ENCODE results near the gene MUCL1.
"Not testable (repeated sequence)": the region's sequence is repeated elsewhere in the genome, so short reads cannot be mapped to it uniquely, and the experiment has no call there.

Gene MUCL1

DNA sequence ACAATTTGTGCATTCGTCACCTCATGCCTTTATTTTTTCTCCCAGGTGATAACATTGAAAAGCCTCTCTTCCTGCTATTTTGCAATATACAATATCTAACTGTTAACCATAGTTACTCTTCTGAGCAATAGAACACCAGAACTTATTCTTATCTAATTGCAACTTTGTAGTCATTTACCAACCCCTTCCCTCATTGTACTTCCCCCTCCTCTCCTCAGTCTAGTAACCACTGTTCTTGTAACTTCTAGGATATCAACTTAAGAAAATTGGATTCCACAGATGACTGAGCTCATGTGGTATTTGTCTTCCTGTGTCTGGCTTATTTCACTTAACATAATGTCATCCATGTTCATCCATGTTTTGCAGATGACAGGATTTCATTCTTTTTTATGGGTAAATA lies 7.6 kb downstream of the MUCL1 start:
- Histone ChIP-seq H3K4me1 (ENCODE audit: control insufficient read depth, insufficient read depth, low read length, poor library complexity, severe bottlenecking) (no peaks in the 10 kb centered on the region), H3K27me3 (replicated peaks; ENCODE audit: control insufficient read depth, insufficient read depth, low read length, poor library complexity, severe bottlenecking) (no peaks in the 10 kb centered on the region), H3K4me3 (ENCODE audit: insufficient read depth, low read depth, low read length, poor library complexity, severe bottlenecking) (no peak overlapping the region), H3K36me3 (ENCODE audit: control insufficient read depth, insufficient read depth, low read length) (no peaks in the 10 kb centered on the region), H3K27ac (ENCODE audit: insufficient read depth, low read length, poor library complexity, severe bottlenecking) (no peak overlapping the region), H3K9me3 (ENCODE audit: control insufficient read depth, low read length) (no peaks in the 10 kb centered on the region)
- DNase-seq = no peak

DNA sequence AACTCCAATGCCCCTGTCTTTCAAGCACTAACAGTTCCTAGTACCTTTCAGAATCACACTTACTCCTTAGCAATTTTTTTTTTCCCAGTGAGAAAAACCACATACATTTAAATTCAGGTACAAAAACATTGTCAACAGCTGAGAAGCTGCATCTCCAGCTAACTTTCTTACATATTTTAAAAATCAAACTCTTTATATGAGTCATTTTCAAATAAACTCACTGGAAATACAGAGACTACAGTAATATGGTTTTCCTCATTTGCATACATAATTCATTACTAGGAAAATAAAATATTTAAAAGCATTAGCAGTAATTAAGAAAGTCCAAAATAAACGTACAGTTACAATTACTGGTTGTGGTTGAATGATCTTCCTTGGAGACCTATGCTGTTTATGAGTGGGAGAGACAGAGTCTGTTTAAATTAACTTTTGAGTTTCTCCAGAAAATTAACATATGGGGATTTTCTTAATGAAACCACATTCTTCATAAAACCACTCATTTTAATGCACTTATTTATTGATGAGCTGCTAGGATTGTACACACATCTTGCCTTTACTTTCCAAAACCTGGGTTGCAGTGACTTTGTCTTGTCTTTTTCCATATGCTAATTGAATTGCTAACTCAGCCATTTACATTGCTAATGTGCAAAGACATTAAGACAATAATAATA lies 9.8 kb downstream of the MUCL1 start:
- H3K27ac ChIP-seq (ENCODE audit: insufficient read depth, low read length, poor library complexity, severe bottlenecking) = no peak overlapping the region
- H3K4me1 ChIP-seq (ENCODE audit: control insufficient read depth, insufficient read depth, low read length, poor library complexity, severe bottlenecking) = no peaks in the 10 kb centered on the region
- no peak overlapping the region for H3K4me3 ChIP-seq (ENCODE audit: insufficient read depth, low read depth, low read length, poor library complexity, severe bottlenecking)
- no peaks in the 10 kb centered on the region for H3K9me3 ChIP-seq (ENCODE audit: control insufficient read depth, low read length)
- H3K27me3 ChIP-seq (replicated peaks; ENCODE audit: control insufficient read depth, insufficient read depth, low read length, poor library complexity, severe bottlenecking) = no peaks in the 10 kb centered on the region
- no peaks in the 10 kb centered on the region for H3K36me3 ChIP-seq (ENCODE audit: control insufficient read depth, insufficient read depth, low read length)
- DNase-seq = no peak

GRCh38 chr12:54865683-54866324 lies 11.5 kb downstream of the MUCL1 start:
- H3K36me3 ChIP-seq (ENCODE audit: control insufficient read depth, insufficient read depth, low read length) = no peaks in the 10 kb centered on the region
- H3K4me1 ChIP-seq (ENCODE audit: control insufficient read depth, insufficient read depth, low read length, poor library complexity, severe bottlenecking) = no peaks in the 10 kb centered on the region
- H3K4me3 ChIP-seq (ENCODE audit: insufficient read depth, low read depth, low read length, poor library complexity, severe bottlenecking) = no peak overlapping the region
- no peak for DNase-seq
- no peaks in the 10 kb centered on the region for H3K27me3 ChIP-seq (replicated peaks; ENCODE audit: control insufficient read depth, insufficient read depth, low read length, poor library complexity, severe bottlenecking)
- no peaks in the 10 kb centered on the region for H3K9me3 ChIP-seq (ENCODE audit: control insufficient read depth, low read length)
- no peak overlapping the region for H3K27ac ChIP-seq (ENCODE audit: insufficient read depth, low read length, poor library complexity, severe bottlenecking)

GRCh38 chr12:54868690-54869089 lies 14.4 kb downstream of the MUCL1 start:
- no peak overlapping the region for H3K4me3 ChIP-seq (ENCODE audit: insufficient read depth, low read depth, low read length, poor library complexity, severe bottlenecking)

GRCh38 chr12:54870048-54870447 lies 15.7 kb downstream of the MUCL1 start:
- DNase-seq = no peak
- Histone ChIP-seq H3K9me3 (ENCODE audit: control insufficient read depth, low read length) (no peaks in the 10 kb centered on the region), H3K27me3 (replicated peaks; ENCODE audit: control insufficient read depth, insufficient read depth, low read length, poor library complexity, severe bottlenecking) (no peaks in the 10 kb centered on the region), H3K27ac (ENCODE audit: insufficient read depth, low read length, poor library complexity, severe bottlenecking) (no peak overlapping the region), H3K36me3 (ENCODE audit: control insufficient read depth, insufficient read depth, low read length) (no peaks in the 10 kb centered on the region), H3K4me1 (ENCODE audit: control insufficient read depth, insufficient read depth, low read length, poor library complexity, severe bottlenecking) (no peaks in the 10 kb centered on the region), H3K4me3 (ENCODE audit: insufficient read depth, low read depth, low read length, poor library complexity, severe bottlenecking) (no peak overlapping the region)

More at GRCh38 chr12:54868690-54869089, 14.4 kb downstream of the MUCL1 start:
- no peak for DNase-seq
- Histone ChIP-seq H3K27me3 (replicated peaks; ENCODE audit: control insufficient read depth, insufficient read depth, low read length, poor library complexity, severe bottlenecking) (no peaks in the 10 kb centered on the region), H3K36me3 (ENCODE audit: control insufficient read depth, insufficient read depth, low read length) (no peaks in the 10 kb centered on the region), H3K27ac (ENCODE audit: insufficient read depth, low read length, poor library complexity, severe bottlenecking) (no peak overlapping the region), H3K4me1 (ENCODE audit: control insufficient read depth, insufficient read depth, low read length, poor library complexity, severe bottlenecking) (no peaks in the 10 kb centered on the region), H3K9me3 (ENCODE audit: control insufficient read depth, low read length) (no peaks in the 10 kb centered on the region)

DNA sequence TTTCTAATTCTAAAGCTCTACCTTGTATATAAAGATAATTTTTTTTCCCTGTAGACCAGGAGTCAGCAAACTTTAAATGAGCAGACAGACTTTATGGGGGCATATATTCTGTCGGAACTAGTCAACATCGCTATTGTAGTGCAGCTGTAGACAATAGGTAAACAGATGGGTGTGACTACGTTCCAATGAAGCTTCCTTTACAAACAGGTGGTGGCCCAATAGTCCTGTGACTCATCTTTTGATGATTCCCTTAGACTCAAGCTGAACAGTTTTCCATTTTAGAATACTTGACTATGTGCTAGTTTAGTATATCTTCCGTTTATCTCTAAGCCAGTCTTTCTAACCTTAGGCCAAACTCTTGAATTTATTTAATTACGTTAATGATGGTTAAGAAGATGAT lies 16.3 kb downstream of the MUCL1 start:
- Histone ChIP-seq H3K27ac (ENCODE audit: insufficient read depth, low read length, poor library complexity, severe bottlenecking) (no peak overlapping the region), H3K4me1 (ENCODE audit: control insufficient read depth, insufficient read depth, low read length, poor library complexity, severe bottlenecking) (no peaks in the 10 kb centered on the region), H3K9me3 (ENCODE audit: control insufficient read depth, low read length) (no peaks in the 10 kb centered on the region), H3K4me3 (ENCODE audit: insufficient read depth, low read depth, low read length, poor library complexity, severe bottlenecking) (no peak overlapping the region), H3K27me3 (replicated peaks; ENCODE audit: control insufficient read depth, insufficient read depth, low read length, poor library complexity, severe bottlenecking) (no peaks in the 10 kb centered on the region), H3K36me3 (ENCODE audit: control insufficient read depth, insufficient read depth, low read length) (no peaks in the 10 kb centered on the region)
- no peak for DNase-seq

- no peaks in the 10 kb centered on the region for H3K9me3 ChIP-seq (ENCODE audit: control insufficient read depth, low read length)
- H3K4me3 ChIP-seq (ENCODE audit: insufficient read depth, low read depth, low read length, poor library complexity, severe bottlenecking) = no peak overlapping the region
- H3K27ac ChIP-seq (ENCODE audit: insufficient read depth, low read length, poor library complexity, severe bottlenecking) = no peak overlapping the region
- H3K4me1 ChIP-seq (ENCODE audit: control insufficient read depth, insufficient read depth, low read length, poor library complexity, severe bottlenecking) = no peaks in the 10 kb centered on the region
- no peaks in the 10 kb centered on the region for H3K27me3 ChIP-seq (replicated peaks; ENCODE audit: control insufficient read depth, insufficient read depth, low read length, poor library complexity, severe bottlenecking)
- DNase-seq = no peak
- no peaks in the 10 kb centered on the region for H3K36me3 ChIP-seq (ENCODE audit: control insufficient read depth, insufficient read depth, low read length)
Observed at GRCh38 chr12:54879150-54879549, 24.8 kb downstream of the MUCL1 start.

- DNase-seq = no peak
- Histone ChIP-seq H3K9me3 (ENCODE audit: control insufficient read depth, low read length) (no peaks in the 10 kb centered on the region), H3K36me3 (ENCODE audit: control insufficient read depth, insufficient read depth, low read length) (no peaks in the 10 kb centered on the region), H3K4me1 (ENCODE audit: control insufficient read depth, insufficient read depth, low read length, poor library complexity, severe bottlenecking) (no peaks in the 10 kb centered on the region), H3K4me3 (ENCODE audit: insufficient read depth, low read depth, low read length, poor library complexity, severe bottlenecking) (no peak overlapping the region), H3K27me3 (replicated peaks; ENCODE audit: control insufficient read depth, insufficient read depth, low read length, poor library complexity, severe bottlenecking) (no peaks in the 10 kb centered on the region), H3K27ac (ENCODE audit: insufficient read depth, low read length, poor library complexity, severe bottlenecking) (no peak overlapping the region)
Observed at GRCh38 chr12:54879579-54879978, 25.3 kb downstream of the MUCL1 start.

DNA sequence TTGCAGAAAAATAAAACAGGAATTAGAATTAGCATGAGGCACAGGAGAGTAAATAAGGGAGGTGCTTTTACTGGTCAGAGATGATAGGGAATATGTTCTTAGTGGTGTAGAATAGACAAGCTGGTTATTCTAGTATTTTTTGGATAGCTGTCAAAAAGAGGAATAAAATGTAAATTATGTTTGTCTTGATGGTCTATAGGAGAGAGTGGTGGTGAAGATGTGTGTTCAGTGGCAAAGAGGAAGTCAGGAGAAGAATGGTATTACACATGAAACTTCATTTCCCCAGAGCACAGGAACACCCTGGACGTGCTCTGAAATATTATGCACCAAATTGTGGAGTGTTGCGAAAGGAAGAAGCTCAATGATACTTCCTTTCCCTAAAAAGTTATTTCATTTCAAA lies 27.8 kb downstream of the MUCL1 start:
- Histone ChIP-seq H3K27me3 (replicated peaks; ENCODE audit: control insufficient read depth, insufficient read depth, low read length, poor library complexity, severe bottlenecking) (no peaks in the 10 kb centered on the region), H3K27ac (ENCODE audit: insufficient read depth, low read length, poor library complexity, severe bottlenecking) (no peak overlapping the region), H3K36me3 (ENCODE audit: control insufficient read depth, insufficient read depth, low read length) (no peaks in the 10 kb centered on the region), H3K9me3 (ENCODE audit: control insufficient read depth, low read length) (no peaks in the 10 kb centered on the region), H3K4me1 (ENCODE audit: control insufficient read depth, insufficient read depth, low read length, poor library complexity, severe bottlenecking) (no peaks in the 10 kb centered on the region), H3K4me3 (ENCODE audit: insufficient read depth, low read depth, low read length, poor library complexity, severe bottlenecking) (no peak overlapping the region)
- DNase-seq = no peak

GRCh38 chr12:54882597-54882996 lies 28.3 kb downstream of the MUCL1 start:
- H3K4me3 ChIP-seq (ENCODE audit: insufficient read depth, low read depth, low read length, poor library complexity, severe bottlenecking); H3K27ac ChIP-seq (ENCODE audit: insufficient read depth, low read length, poor library complexity, severe bottlenecking); H3K27me3 ChIP-seq (replicated peaks; ENCODE audit: control insufficient read depth, insufficient read depth, low read length, poor library complexity, severe bottlenecking); DNase-seq; H3K36me3 ChIP-seq (ENCODE audit: control insufficient read depth, insufficient read depth, low read length); H3K9me3 ChIP-seq (ENCODE audit: control insufficient read depth, low read length); H3K4me1 ChIP-seq (ENCODE audit: control insufficient read depth, insufficient read depth, low read length, poor library complexity, severe bottlenecking): not testable (repeated sequence)

All from effector memory CD4-positive, alpha-beta T cell (primary cell).